CD1c-positive myeloid dendritic cell (primary cell): ENCODE data around the gene ZNF557.

Experiments
- DNase-seq: peaks from one replicate; pipeline ENCODE4 v3.0.0-alpha.2; 2016; ENCODE audit errors: extremely low spot score

The ZNF557 gene

DNA sequence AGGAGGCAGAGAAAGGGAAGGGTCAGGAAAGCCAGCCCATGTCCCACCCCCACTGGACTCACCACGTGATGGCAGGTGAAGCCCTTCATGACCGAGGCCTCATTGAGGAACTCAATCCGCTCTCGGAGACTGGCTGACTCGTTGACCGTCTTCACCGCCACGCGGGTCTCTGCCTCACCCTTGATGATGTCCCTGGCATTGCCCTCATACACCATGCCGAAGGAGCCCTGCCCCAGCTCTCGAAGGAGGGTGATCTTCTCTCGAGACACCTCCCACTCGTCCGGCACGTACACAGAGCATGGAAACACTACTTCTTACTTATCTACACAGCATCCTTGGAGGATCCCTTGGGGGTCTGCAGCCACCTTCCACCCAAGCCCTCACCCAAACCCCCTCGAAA, 55.7 kb downstream of the ZNF557 start:
- DNase-seq: no peak

DNA sequence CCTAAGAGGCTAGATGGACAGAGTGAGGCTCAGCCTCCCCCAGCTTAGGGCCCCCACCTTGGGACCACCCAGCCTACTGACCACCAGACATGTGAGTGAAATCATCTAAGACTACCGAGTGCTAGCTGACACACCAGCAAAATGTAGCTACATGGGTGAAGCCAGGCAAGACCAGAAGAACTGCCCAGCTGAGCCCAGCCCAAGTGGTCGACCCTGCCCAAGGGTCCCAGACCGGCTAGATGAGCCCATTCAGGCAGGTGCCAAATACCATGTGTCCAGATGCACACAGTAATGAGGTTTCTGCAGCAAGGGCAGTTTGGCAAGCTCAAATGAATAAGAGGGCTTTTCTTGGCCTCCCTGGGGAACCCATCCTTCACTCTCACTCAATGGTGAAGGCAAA, 56.6 kb downstream of the ZNF557 start:
- DNase-seq: no peak

DNA sequence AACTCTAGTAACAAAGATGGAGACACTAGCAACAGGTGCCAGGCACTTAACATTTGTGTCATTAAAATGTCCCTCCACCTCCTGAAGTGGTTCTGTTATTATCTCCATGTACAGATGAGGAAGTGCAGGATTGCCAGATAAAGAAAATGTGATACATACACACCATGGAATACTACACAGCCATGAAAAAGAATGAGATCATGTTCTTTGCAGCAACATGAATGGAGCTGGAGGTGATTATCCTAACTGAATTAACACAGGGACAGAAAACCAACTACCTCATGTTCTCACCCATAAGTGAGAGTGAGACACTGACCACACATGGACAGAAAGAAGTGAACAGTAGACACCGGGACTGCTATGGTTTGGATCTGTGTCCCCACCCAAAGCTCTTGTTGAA, 60.5 kb downstream of the ZNF557 start:
- no peak for DNase-seq

DNA sequence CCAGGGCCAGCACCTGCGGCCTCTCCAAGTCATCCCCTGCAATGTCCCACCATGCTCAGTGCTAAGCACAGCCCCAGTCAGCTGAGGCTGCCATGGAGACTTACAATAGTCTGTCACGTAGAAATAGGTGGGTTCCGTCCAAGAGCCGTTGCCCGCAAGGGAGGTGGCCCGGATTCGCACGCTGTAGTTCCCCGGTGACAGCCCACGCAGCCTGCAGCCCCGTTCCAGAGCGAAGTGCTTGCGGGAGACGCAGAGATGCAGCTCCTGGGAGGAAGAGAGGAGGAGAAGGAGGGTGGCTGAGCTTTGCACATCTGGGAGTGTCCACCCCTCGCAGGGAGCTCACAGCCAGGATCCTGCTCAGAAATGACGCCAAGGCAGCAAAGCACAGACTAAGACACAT, 62.6 kb downstream of the ZNF557 start:
- DNase-seq: no peak

DNA sequence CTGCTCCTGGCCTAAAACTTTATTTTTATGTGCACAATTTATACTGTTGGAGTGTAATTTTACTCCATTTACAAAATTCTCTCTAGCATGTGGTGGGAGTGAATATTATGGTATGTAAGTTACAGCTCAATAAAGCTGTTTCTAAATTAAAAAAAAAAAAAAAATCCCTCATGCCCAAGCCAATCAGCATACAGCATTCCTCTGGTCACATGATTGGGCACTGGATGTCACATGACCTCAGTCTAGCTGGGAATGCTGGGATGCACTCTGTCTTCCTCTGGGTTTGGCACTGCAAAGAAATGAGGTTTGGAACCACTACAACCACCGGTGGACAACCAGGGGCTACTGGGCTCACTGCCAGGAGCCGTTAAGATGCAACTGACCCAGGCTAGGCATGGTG, 67.6 kb downstream of the ZNF557 start:
- DNase-seq: no peak
